ENCODE measurements around the gene SPARCL1. TPM values are rescaled to one million over a fixed set of nuclear protein-coding genes. Genes with fewer than 3 reads are reported as not detected.
"Not testable (repeated sequence)": the region's sequence is repeated elsewhere in the genome, so short reads cannot be mapped to it uniquely, and the experiment has no call there.

The SPARCL1 gene
- total RNA-seq, 2 donors from 2014 or later, result not detected

DNA sequence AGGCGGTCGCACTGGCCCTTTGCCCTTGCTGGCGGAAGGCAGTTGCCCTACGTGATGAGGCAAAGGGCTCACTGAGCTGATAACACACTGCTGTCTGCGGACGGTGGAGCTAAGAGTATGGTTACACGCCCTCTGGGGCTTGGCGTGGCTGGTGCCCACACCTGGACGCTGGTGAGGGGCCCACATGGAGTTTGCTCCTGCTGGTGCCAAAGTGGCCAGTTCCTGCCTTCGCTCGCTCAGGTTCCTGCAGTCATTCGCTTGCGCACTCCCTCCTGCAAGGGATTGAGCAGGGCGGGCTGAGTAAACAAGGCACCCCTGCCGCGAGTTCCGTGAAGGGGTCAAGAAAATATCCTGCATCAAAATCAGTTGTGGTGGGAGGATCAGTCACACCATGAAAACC, 18.4 kb downstream of the SPARCL1 start:
- H3K4me1 Mint-ChIP-seq (ENCODE audit: low read depth), result no peaks in the 10 kb centered on the region
- H3K27me3 Mint-ChIP-seq (ENCODE audit: low read depth), result no peaks in the 10 kb centered on the region
- H3K36me3 Mint-ChIP-seq (ENCODE audit: insufficient read depth in 2 of 2), result no peaks in the 10 kb centered on the region
- no peak overlapping the region for H3K27ac Mint-ChIP-seq
- ATAC-seq (replicated peaks in 1 of 2) (no peak), DNase-seq (no peak)
- no peak overlapping the region for H3K4me3 Mint-ChIP-seq
- H3K9me3 Mint-ChIP-seq, result no peaks in the 10 kb centered on the region

DNA sequence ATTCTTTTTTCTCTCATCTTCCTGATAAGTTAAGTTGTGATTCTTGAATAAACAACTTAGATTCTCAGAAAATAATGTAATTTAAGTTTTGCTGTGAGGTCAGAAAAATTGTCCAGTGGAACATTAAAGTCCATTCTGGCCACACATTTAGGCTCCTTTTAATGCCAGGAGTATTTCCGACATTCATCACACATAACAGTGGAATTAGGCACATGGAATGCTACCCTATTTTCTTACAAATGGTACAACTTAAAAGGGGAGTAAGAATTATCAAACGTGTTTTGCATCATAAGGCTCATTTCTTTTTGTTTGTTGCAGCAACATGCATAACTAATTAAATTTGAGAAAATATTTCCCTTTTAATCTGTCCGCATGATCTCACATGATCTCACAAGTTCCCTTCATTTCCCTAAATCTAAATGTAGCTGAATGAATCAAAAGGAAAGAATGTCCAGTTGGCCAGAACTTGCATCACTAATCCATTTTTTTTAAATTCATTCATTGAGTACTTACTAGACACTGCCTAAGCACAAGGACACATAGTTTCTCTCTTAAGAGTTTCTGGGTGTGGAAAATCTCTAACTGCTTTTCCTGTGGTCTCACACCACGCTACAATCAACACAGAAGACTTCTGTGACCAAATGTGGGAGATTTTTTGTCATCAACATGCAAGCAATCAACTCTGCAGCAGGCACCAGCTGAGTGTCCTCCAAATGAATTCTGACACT, 22.0 kb downstream of the SPARCL1 start:
- no peak overlapping the region for H3K4me3 Mint-ChIP-seq
- ATAC-seq (replicated peaks in 1 of 2), result no peak
- no peaks in the 10 kb centered on the region for H3K27me3 Mint-ChIP-seq (ENCODE audit: low read depth)
- no peak overlapping the region for H3K27ac Mint-ChIP-seq
- peaks cover 5% of the 10 kb centered on the region for H3K4me1 Mint-ChIP-seq (ENCODE audit: low read depth)
- DNase-seq, result no peak
- no peaks in the 10 kb centered on the region for H3K36me3 Mint-ChIP-seq (ENCODE audit: insufficient read depth in 2 of 2)
- no peaks in the 10 kb centered on the region for H3K9me3 Mint-ChIP-seq

DNA sequence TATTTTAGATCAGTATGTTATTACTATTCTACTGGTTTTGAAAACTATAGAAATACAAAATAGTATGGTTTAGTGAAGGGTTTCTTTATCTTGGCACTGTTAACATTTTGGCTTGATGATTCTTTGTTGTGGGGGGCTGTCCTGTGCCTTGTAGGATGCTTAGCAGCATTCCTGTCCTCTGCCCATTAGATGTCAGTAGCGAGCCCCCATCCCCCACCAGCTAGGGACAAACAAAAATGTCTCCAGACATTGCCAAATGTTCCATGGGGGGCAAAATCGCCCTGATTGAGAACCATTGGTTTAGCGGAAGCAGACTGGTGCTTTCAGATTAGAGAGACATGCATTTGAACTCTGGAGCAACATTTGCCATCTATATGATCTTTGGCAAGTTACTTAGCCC, 23.3 kb downstream of the SPARCL1 start:
- H3K27ac Mint-ChIP-seq, result no peak overlapping the region
- no peaks in the 10 kb centered on the region for H3K36me3 Mint-ChIP-seq (ENCODE audit: insufficient read depth in 2 of 2)
- no peak overlapping the region for H3K4me3 Mint-ChIP-seq
- no peaks in the 10 kb centered on the region for H3K9me3 Mint-ChIP-seq
- peaks cover 5% of the 10 kb centered on the region for H3K4me1 Mint-ChIP-seq (ENCODE audit: low read depth)
- no peaks in the 10 kb centered on the region for H3K27me3 Mint-ChIP-seq (ENCODE audit: low read depth)
- DNase-seq (no peak), ATAC-seq (replicated peaks in 1 of 2) (no peak)

DNA sequence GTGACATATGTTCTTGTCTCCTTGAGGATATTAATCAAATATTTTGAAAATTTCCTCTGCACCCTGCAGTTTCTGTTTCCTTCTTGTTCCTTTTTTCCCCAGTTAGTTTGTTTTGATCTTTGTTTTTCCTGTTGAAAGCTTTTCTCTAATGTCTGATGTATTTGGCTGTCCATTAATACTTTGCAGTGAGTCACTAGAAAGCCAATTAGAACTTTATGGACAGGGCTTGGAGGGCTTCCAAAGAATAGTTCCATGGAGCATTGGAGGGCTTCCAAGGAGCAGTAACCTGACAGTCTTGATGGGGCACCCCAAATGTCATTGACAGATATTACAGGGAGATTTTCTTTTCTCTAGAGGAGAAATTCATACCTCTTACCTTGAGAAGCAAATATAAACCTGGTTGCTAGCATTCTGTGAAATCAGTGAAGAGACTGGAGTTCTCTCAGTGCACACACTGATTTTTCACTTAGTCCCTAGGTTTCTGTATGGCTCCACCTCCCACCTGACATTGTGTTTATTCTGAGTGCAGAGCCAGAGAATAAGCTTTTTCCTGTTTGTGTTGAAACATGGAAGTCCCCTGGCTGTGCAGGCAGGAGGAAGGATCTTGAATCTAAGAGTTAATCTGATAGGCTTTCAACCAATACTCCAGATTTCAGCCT, 26.5 kb downstream of the SPARCL1 start:
- no peaks in the 10 kb centered on the region for H3K36me3 Mint-ChIP-seq (ENCODE audit: insufficient read depth in 2 of 2)
- peaks cover 27% of the 10 kb centered on the region for H3K4me1 Mint-ChIP-seq (ENCODE audit: low read depth)
- no peak overlapping the region for H3K27ac Mint-ChIP-seq
- H3K4me3 Mint-ChIP-seq, result no peak overlapping the region
- ATAC-seq (replicated peaks in 1 of 2) (no peak), DNase-seq (no peak)
- H3K27me3 Mint-ChIP-seq (ENCODE audit: low read depth), result no peaks in the 10 kb centered on the region
- H3K9me3 Mint-ChIP-seq, result no peaks in the 10 kb centered on the region

DNA sequence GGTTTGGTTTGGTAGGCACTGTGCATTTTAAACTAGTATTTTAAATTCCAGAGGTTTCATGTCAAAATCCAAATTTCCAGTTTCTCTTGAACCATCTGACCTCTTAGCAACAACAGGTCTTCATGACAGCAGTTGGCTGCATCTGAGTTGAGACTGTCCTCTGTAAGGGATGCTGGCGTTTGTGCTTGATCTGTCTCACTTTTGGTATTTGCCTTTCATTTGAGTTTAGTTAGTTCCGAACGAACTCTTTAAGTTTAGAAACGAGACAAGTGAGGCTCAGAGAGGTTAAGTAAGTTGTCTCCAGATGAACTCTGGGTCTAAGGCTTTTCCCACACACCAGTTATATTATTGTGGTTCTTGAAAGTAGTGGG, 29.1 kb downstream of the SPARCL1 start:
- H3K36me3 Mint-ChIP-seq (ENCODE audit: insufficient read depth in 2 of 2), result no peaks in the 10 kb centered on the region
- peaks cover 27% of the 10 kb centered on the region for H3K4me1 Mint-ChIP-seq (ENCODE audit: low read depth)
- no peak overlapping the region for H3K27ac Mint-ChIP-seq
- peak; percentile 53 to 63 for ATAC-seq (replicated peaks in 1 of 2)
- no peaks in the 10 kb centered on the region for H3K27me3 Mint-ChIP-seq (ENCODE audit: low read depth)
- H3K9me3 Mint-ChIP-seq, result no peaks in the 10 kb centered on the region
- H3K4me3 Mint-ChIP-seq, result peak overlapping the region in 1 of 2 donors; percentile 86
- DNase-seq, result peak in 1 of 2 donors; percentile 6

DNA sequence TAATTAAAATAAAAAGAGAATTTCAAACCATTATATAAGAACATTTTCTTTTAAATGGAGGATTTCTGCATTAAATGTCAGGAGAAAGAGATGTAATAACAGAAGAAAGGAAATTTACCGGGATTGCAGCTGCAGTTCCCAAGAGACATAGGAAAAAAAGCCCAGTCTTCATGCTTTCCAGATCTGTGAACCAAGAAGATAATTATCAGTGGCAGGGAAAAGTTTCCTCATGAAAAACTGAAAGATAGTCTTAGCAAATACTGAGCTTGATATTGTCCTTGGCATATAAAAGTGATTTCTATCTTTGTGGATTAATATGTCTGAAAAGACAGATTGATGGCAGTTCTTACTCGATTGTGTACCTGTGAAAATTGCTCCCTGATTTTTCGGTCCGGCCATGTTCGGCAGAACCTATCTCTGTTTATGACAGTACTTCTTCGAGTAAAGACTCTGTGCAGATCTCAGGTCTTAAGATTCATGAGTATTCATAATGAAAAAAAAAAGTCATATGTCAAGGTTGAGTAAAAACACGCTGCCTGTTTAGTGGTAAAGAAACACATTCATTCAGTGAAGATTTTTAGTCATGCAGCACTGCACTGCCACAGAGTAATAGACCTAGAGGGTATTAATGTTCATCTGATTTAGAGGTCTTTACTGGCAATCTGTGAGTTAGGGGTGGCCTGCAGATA, 29.6 kb downstream of the SPARCL1 start:
- Mint-ChIP-seq H3K4me3 (peak overlapping the region; percentile 64 to 86), H3K36me3 (ENCODE audit: insufficient read depth in 2 of 2) (no peaks in the 10 kb centered on the region), H3K9me3 (no peaks in the 10 kb centered on the region), H3K27ac (peak overlapping the region; percentile 41), H3K27me3 (ENCODE audit: low read depth) (no peaks in the 10 kb centered on the region), H3K4me1 (ENCODE audit: low read depth) (peaks cover 27% of the 10 kb centered on the region)
- ATAC-seq (replicated peaks in 1 of 2) (peak; percentile 94 to 95), DNase-seq (peak; percentile 11 to 19)

DNA sequence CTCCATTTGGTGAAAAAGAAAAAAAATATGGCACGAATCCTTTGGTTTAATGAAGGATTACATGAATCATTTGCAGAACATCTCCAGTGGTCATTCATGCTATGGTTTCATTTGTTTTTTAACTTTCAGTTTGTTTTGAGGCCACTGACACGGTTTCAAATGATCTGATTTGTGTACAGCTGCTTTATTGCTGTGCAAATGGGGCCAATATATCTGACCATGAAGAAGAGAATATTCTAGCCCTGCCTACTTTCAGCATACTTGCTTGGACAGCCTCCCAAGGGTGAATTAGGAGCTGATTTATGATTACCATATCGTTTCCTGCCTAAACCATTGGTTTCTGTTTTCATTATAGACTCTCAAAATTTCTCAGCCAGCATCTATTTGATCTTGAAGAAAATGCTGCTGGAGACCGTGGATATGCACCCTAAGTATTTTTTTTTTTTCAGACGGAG, 30.7 kb downstream of the SPARCL1 start:
- Mint-ChIP-seq H3K4me3 (peak overlapping the region; percentile 8 to 50), H3K27ac (no peak overlapping the region), H3K36me3 (ENCODE audit: insufficient read depth in 2 of 2) (no peaks in the 10 kb centered on the region), H3K4me1 (ENCODE audit: low read depth) (peaks cover 26% of the 10 kb centered on the region), H3K9me3 (peaks cover 2 to 4% of the 10 kb centered on the region in 2 donors), H3K27me3 (ENCODE audit: low read depth) (no peaks in the 10 kb centered on the region)
- DNase-seq (no peak), ATAC-seq (replicated peaks in 1 of 2) (peak; percentile 41 to 47)

DNA sequence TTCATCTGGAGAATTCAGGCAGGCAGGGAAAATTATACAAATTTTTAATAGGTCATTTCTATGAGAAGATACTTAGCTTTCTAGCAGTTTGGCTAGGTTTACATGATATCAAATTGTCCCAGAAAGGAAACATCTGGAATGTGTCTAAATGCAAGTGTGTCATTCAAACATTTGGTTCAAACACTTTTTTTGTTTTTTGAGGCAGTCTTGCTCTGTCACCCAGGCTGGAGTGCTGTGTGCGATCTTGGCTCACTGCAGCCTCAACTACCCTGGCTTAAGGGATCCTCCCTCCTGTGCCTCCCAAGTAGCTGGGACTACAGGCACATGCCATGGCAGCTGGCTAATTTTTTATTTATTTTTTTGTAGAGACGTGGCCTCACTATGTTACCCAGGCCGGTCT, 31.6 kb downstream of the SPARCL1 start:
- no peak overlapping the region for H3K27ac Mint-ChIP-seq
- no peak overlapping the region for H3K4me3 Mint-ChIP-seq
- H3K36me3 Mint-ChIP-seq (ENCODE audit: insufficient read depth in 2 of 2), result no peaks in the 10 kb centered on the region
- H3K9me3 Mint-ChIP-seq, result peaks cover 2 to 4% of the 10 kb centered on the region in 2 donors
- ATAC-seq (replicated peaks in 1 of 2) (no peak), DNase-seq (no peak)
- H3K4me1 Mint-ChIP-seq (ENCODE audit: low read depth), result peaks cover 22% of the 10 kb centered on the region
- H3K27me3 Mint-ChIP-seq (ENCODE audit: low read depth), result no peaks in the 10 kb centered on the region

DNA sequence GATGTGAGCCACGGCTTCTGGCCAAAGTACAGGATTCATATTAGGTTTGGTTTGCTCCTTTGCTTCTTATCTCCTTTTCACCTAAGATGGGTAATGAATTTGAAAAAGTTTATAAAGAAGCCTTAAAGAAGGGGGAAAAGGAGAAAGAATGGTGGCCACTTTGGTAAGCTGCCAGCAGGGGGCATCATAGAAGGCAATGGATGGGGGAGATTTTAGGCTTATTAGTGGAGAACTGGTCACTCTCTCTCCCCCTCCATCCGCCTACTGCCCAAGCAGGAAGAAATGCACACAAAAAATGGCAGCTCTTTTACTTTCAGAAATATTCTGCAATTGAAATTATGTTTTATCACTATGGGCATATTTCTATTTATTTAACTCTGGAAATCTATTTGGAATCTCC, 32.0 kb downstream of the SPARCL1 start:
- Mint-ChIP-seq H3K4me3 (no peak overlapping the region), H3K36me3 (ENCODE audit: insufficient read depth in 2 of 2) (no peaks in the 10 kb centered on the region), H3K9me3 (peaks cover 2 to 4% of the 10 kb centered on the region in 2 donors), H3K27me3 (ENCODE audit: low read depth) (no peaks in the 10 kb centered on the region), H3K4me1 (ENCODE audit: low read depth) (peaks cover 22% of the 10 kb centered on the region), H3K27ac (no peak overlapping the region)
- ATAC-seq (replicated peaks in 1 of 2) (no peak), DNase-seq (peak; percentile 16 to 30)

DNA sequence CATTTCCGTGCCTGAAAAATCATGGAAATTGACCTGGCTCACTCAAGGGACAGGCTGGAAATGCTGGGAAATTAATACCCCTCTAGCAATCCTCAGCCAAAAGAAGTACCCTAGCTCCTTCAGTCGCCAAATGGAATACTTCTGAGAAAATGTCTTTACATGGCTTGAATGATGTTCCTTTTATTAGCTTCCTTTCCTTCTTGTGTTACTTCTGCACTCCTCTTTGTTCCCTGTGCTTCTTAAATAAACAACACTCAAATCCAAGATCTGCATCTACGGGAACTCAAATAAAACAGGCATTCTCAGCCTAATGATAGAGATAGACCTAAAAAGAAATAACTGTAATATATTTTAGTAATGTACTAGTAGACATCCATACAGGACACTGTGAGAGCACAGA, 36.1 kb downstream of the SPARCL1 start:
- DNase-seq (no peak), ATAC-seq (replicated peaks in 1 of 2) (no peak)
- no peak overlapping the region for H3K4me3 Mint-ChIP-seq
- peaks cover 3 to 4% of the 10 kb centered on the region in 2 donors for H3K9me3 Mint-ChIP-seq
- H3K27ac Mint-ChIP-seq, result no peak overlapping the region
- H3K36me3 Mint-ChIP-seq (ENCODE audit: insufficient read depth in 2 of 2), result no peaks in the 10 kb centered on the region
- H3K4me1 Mint-ChIP-seq (ENCODE audit: low read depth), result peaks cover 9% of the 10 kb centered on the region
- no peaks in the 10 kb centered on the region for H3K27me3 Mint-ChIP-seq (ENCODE audit: low read depth)

DNA sequence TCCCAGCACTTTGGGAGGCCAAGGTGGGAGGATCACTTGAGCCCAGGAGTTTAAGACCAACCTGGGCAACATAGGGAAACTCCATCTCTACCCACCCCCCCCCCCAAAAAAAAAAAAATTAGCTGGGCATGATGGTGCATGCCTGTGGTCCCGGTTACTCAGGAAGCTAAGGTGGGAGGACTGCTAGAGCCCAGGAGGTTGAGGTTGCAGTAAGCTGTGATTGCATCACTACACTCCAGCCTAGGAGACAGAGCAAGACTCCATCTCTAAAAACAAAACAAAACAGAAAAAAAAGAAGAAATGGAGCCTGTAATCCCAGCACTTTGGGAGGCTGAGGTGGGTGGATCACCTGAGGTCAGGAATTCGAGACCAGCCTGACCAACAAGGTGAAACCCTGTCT, 37.3 kb downstream of the SPARCL1 start:
- H3K4me1 Mint-ChIP-seq (ENCODE audit: low read depth); ATAC-seq (replicated peaks in 1 of 2); DNase-seq; H3K4me3 Mint-ChIP-seq; H3K9me3 Mint-ChIP-seq; H3K27me3 Mint-ChIP-seq (ENCODE audit: low read depth); H3K27ac Mint-ChIP-seq; H3K36me3 Mint-ChIP-seq (ENCODE audit: insufficient read depth in 2 of 2): not testable (repeated sequence)

DNA sequence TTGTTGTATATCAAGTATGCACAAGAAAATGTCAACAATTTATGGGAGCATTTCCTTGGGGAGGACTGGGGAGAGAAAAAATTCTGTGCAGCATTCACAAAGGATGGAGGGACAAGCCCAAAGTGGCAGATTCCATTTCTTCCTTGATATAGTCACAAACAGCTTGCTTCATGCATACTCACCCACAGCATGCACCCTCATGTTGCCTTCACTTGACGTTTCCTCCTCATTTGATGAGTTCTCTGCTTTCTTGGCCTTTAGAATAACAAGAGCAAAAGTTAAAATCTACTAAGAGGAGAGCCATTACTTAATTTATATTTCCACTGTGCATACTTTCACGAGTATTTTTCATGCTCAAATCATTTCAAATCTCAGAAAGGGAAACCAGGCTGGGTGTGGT, 37.7 kb downstream of the SPARCL1 start:
- no peaks in the 10 kb centered on the region for H3K27me3 Mint-ChIP-seq (ENCODE audit: low read depth)
- DNase-seq, result no peak
- H3K36me3 Mint-ChIP-seq (ENCODE audit: insufficient read depth in 2 of 2), result peaks cover 0 to 2% of the 10 kb centered on the region in 2 donors
- H3K4me1 Mint-ChIP-seq (ENCODE audit: low read depth), result peaks cover 6% of the 10 kb centered on the region
- ATAC-seq (replicated peaks in 1 of 2), result no peak
- peaks cover 4% of the 10 kb centered on the region in 2 donors for H3K9me3 Mint-ChIP-seq
- no peak overlapping the region for H3K4me3 Mint-ChIP-seq
- no peak overlapping the region for H3K27ac Mint-ChIP-seq

DNA sequence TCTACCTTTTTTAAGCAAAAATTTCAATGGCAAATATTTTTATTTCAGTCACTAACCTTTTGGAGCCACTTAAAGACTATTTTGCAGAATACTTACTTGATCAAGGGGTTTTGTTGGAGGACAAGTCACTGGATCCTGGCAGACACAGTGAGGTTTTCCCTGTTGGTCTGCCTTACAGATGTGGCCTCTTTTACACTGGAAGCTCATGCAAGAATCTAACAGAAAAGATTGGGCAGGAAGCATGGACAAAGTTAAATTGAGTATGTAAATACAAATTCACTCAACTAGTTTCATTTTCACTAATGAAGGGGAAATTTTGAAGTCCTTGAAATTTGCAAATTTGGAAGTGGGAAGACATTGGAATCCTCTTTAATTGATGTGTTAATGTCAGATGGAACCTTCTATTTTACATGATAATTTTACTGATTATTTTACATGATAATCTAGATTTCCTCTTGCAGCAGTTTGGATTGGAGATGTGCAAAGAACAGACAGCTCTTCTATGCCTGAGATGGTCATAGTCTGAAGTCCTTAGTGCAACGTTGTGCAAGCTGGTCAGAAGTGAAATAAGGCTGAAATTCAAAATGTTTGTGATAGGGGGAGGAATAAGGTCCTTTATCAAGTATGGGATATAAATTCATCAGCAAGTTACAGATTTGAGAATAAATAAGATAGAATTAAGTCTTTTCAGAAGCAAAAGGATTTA, 38.4 kb downstream of the SPARCL1 start:
- Mint-ChIP-seq H3K4me3 (no peak overlapping the region), H3K27me3 (ENCODE audit: low read depth) (no peaks in the 10 kb centered on the region), H3K9me3 (peaks cover 7 to 9% of the 10 kb centered on the region in 2 donors), H3K36me3 (ENCODE audit: insufficient read depth in 2 of 2) (peaks cover 0 to 2% of the 10 kb centered on the region in 2 donors), H3K27ac (no peak overlapping the region), H3K4me1 (ENCODE audit: low read depth) (peaks cover 6% of the 10 kb centered on the region)
- ATAC-seq (replicated peaks in 1 of 2) (no peak), DNase-seq (no peak)

All from activated T-cell treated with anti-CD3 and anti-CD28 coated beads, Interleukin-2, amount 50 U/mL, for 72 hours (primary cell).